ENCODE measurements around the gene TUBA4B.
"Not testable (repeated sequence)": the region's sequence is repeated elsewhere in the genome, so short reads cannot be mapped to it uniquely, and the experiment has no call there.

The TUBA4B gene

GRCh38 chr2:219308142-219309101, 55.4 kb downstream of the TUBA4B start:
- no peak overlapping the region for H3K27ac ChIP-seq (ENCODE audit: low read length)
- H3K9me3 ChIP-seq (ENCODE audit: control insufficient read depth in 2 of 2, low read length in 2 of 2): no peaks in the 10 kb centered on the region
- no peak overlapping the region for H3K9ac ChIP-seq (ENCODE audit: low read length in 2 of 2)
- H3K27me3 ChIP-seq (ENCODE audit: control insufficient read depth in 1 of 2, insufficient read depth in 2 of 2, low read length in 2 of 2): peaks cover 23 to 33% of the 10 kb centered on the region in 2 donors
- no peak overlapping the region for H3K4me3 ChIP-seq (ENCODE audit: low read length in 2 of 2)
- H3K4me1 ChIP-seq (ENCODE audit: control insufficient read depth, insufficient read depth, low read length): no peaks in the 10 kb centered on the region
- no peaks in the 10 kb centered on the region for H3K36me3 ChIP-seq (ENCODE audit: control insufficient read depth in 2 of 2, insufficient read depth in 2 of 2, low read length in 2 of 2)

DNA sequence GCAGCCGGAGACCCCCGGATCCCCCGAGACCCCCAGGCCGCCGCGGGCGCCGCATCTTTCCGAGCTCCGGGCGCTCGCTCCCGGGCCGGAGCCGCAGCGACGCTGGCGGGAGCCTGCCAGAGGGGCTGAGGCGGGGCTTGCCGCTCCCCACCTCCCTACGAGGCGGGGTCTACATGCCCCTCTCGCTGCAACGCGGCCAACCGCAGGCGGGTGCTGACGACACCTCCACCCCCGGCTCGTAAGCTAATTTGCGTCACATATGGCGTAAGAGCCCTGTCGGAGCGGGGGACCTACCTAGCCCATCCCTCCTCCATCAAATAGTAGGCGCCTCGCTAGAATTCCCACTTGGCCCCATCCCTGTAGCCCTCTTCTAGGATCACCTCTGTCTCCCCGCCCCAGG, 56.2 kb downstream of the TUBA4B start, which contains the start of gene PTPRN:
Gene PTPRN (minus strand): TSS at position 124 of the 400 bp plus-strand sequence. CDS start 69 bp downstream, at position 55.
- Histone ChIP-seq H3K9ac (ENCODE audit: low read length in 2 of 2) (no peak within 1 kb of the TSS), H3K27me3 (ENCODE audit: control insufficient read depth in 1 of 2, insufficient read depth in 2 of 2, low read length in 2 of 2) (peaks cover 22 to 28% of the 10 kb centered on the region in 2 donors)

GRCh38 chr2:219312683-219313263, 59.7 kb downstream of the TUBA4B start:
- not testable (repeated sequence) for H3K27ac ChIP-seq (ENCODE audit: low read length); H3K9me3 ChIP-seq (ENCODE audit: control insufficient read depth in 2 of 2, low read length in 2 of 2); H3K4me3 ChIP-seq (ENCODE audit: low read length in 2 of 2); H3K36me3 ChIP-seq (ENCODE audit: control insufficient read depth in 2 of 2, insufficient read depth in 2 of 2, low read length in 2 of 2); H3K4me1 ChIP-seq (ENCODE audit: control insufficient read depth, insufficient read depth, low read length); H3K9ac ChIP-seq (ENCODE audit: low read length in 2 of 2)
- peaks cover 16 to 22% of the 10 kb centered on the region in 2 donors for H3K27me3 ChIP-seq (ENCODE audit: control insufficient read depth in 1 of 2, insufficient read depth in 2 of 2, low read length in 2 of 2)

More for the DNA sequence above, 56.2 kb downstream of the TUBA4B start, which contains the start of gene PTPRN:
- Histone ChIP-seq H3K27ac (ENCODE audit: low read length) (no peak within 1 kb of the TSS), H3K4me1 (ENCODE audit: control insufficient read depth, insufficient read depth, low read length) (no peaks in the 10 kb centered on the region), H3K9me3 (ENCODE audit: control insufficient read depth in 2 of 2, low read length in 2 of 2) (no peaks in the 10 kb centered on the region), H3K36me3 (ENCODE audit: control insufficient read depth in 2 of 2, insufficient read depth in 2 of 2, low read length in 2 of 2) (no peaks in the 10 kb centered on the region), H3K4me3 (ENCODE audit: low read length in 2 of 2) (no peak within 1 kb of the TSS)

GRCh38 chr2:219314804-219315468, 61.9 kb downstream of the TUBA4B start:
- Histone ChIP-seq H3K9me3 (ENCODE audit: control insufficient read depth in 2 of 2, low read length in 2 of 2) (no peaks in the 10 kb centered on the region), H3K4me1 (ENCODE audit: control insufficient read depth, insufficient read depth, low read length) (no peaks in the 10 kb centered on the region), H3K36me3 (ENCODE audit: control insufficient read depth in 2 of 2, insufficient read depth in 2 of 2, low read length in 2 of 2) (no peaks in the 10 kb centered on the region), H3K4me3 (ENCODE audit: low read length in 2 of 2) (no peak overlapping the region), H3K27ac (ENCODE audit: low read length) (no peak overlapping the region), H3K27me3 (ENCODE audit: control insufficient read depth in 1 of 2, insufficient read depth in 2 of 2, low read length in 2 of 2) (peaks cover 3 to 5% of the 10 kb centered on the region in 2 donors), H3K9ac (ENCODE audit: low read length in 2 of 2) (no peak overlapping the region)
